ENCODE measurements around the gene ANKRD10.

DNA sequence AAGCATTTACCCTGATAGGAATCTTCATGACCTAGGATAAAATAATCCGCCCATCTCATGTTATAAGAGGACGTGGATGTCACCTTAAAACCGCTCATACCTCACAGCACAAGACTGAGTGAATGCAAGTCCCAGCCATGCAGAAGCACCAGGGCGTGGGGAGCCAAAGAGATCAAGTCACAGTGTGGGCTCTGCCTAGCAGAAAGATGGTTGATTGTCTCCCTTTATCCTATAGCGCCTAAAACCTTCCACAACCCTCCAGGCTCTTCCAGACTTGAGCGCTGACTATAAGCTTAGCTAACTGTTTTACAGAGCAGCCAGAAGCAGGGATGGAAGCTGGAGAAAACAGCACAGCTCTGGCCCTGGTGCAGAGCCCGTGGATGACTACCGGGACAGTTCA lies 6.8 kb upstream of the ANKRD10 start:
- TF ChIP-seq CEBPB (IDR thresholded peaks at IDR 0.05), result no peak
- TF ChIP-seq, protein P1, sequence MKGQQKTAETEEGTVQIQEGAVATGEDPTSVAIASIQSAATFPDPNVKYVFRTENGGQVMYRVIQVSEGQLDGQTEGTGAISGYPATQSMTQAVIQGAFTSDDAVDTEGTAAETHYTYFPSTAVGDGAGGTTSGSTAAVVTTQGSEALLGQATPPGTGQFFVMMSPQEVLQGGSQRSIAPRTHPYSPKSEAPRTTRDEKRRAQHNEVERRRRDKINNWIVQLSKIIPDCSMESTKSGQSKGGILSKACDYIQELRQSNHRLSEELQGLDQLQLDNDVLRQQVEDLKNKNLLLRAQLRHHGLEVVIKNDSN (IDR thresholded peaks at IDR 0.05), result no peak
